CD4-positive, alpha-beta T cell treated with Interleukin-1 beta for 1 hour (primary cell): ENCODE measurements around the gene MEG3.

ENCODE experiments used
- DNase-seq, 2 donors: peaks; one replicate each; pipeline ENCODE4 v3.0.0-alpha.2; 2020 to 2022

MEG3 gene

DNA sequence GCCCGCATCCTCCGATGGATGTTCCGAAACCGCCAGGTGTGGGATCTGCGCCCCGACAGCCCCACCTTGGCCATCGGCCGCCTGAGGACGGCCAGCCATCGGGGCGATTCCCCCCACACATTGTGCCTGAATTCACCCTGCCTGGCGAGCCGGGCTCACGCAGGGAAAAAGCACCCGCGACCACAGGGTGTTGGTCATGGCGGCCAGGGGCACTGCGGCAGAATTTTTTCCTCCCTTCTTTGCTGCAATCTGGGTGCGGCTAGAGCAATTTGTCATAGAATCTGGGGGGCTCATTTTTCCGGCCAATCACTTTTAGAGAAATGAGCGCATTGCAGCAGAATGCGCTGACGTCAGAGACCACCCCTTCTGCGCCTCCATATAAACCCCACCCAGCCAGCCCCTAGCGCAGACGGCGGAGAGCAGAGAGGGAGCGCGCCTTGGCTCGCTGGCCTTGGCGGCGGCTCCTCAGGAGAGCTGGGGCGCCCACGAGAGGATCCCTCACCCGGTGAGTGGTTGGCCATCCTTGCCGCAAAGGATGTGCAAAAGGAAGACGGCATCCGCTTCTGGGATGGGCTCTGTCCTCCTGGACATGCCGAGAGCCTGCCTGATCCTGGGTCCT is at the start of gene MEG3:
Gene MEG3, plus strand, starts transcription at position 406 of the 619 bp plus-strand sequence.
- no peak for DNase-seq

DNA sequence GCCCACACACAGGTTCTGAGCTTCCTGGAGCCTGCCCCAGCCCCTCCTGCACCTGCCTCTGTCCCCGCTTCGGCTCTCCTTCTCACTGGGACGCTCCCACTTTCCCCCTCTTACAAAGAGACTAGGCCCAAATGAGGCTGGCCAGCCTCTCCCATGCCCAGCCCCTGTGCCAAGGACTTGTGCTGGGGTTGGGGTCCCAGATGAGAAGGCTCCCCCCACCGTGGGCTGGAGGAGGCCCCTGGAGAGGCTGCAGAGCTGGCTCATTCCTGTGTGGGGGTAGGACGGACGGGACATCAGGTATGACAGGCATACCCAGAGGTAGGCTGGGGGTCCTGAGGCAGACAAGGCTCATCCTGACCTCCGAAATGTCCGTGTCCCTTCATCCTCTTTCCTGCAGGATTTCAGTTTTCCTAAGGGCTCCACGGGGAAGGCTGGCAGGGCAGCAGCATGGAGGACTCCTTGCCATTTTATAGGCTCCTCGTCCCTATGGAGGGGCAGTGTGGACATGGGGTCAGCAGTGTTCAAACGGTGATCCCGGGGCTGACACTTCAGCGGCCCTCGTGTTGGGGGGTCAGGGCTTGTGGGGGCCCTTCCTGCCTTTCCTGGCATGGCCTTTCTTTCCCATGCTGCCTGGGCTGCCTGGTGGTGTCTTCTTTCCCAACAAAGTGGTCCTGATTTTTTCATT is 49.1 kb upstream of the MEG3 start:
- DNase-seq: no peak

DNA sequence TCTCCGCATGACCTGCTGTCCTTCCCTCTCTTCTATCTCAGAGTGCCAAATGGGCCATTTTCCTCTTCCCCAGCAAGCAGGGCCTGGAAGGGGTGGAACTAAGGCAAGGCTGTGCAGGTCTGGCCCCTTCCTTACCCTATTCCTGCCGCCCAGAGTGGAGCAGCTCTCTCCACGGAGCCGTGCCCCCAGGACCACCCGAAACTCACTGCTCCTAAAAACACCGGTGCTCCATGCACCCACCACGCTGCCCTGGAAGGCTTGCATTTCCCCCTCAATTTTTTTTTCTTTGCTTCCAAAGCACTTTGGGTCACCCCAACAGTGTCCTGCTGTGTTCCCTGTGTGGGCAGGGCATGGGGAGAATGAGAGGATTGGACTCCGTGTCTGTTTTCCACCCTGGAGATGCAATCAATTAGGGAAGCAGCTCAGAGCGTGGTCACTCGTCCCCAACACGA is 48.5 kb upstream of the MEG3 start:
- no peak for DNase-seq

DNA sequence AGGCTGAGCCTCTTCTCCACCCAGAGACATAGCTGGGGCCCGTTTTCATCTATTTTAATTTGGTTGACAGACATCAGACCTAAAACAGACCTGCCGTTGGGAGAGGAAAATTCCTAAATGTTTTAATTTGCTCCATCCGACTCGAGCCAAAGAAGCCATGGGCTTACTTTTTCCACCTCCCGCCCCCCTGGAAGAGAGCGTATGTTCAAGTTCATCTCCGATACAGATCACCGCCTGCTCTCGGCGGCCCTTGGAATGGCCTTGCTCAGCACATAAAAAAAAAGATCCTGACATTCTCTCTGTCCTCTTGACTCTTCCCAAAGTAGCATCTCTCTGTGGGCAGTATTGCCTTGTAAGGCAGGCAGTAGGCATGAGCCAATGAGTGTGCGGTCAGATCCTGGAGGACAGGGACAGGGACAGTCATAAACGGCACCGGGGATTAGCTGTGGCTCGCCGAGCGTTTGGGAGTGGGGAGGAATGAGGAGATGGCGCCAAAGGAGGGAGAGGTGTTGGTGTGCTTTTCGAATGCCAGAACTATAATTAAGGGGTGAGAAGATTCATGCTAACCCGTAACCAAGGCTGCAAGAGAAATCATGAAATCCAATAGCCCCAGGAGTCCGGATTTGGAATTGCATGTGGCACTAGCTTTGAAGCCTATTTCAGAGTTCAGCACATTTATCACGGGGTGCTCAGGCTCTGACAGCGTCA is 47.9 kb upstream of the MEG3 start:
- no peak for DNase-seq

DNA sequence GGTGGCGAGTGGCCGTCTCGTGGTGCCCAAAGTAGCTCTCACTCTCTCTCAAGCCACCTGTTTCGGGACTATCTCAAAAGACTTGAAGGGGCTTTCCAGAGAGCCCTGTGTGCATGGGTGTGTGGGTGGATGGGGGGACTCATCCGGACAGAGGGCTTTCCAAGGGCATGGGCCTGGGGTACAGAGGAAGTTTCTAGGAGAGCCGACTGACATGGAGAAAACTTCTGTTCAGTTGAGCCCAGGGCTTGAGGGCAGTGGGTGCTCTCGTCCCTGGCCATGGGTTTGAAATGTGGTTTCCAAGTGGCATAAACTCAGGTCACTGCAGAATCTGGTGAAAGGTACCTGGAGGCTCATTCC is 47.4 kb upstream of the MEG3 start:
- no peak for DNase-seq

DNA sequence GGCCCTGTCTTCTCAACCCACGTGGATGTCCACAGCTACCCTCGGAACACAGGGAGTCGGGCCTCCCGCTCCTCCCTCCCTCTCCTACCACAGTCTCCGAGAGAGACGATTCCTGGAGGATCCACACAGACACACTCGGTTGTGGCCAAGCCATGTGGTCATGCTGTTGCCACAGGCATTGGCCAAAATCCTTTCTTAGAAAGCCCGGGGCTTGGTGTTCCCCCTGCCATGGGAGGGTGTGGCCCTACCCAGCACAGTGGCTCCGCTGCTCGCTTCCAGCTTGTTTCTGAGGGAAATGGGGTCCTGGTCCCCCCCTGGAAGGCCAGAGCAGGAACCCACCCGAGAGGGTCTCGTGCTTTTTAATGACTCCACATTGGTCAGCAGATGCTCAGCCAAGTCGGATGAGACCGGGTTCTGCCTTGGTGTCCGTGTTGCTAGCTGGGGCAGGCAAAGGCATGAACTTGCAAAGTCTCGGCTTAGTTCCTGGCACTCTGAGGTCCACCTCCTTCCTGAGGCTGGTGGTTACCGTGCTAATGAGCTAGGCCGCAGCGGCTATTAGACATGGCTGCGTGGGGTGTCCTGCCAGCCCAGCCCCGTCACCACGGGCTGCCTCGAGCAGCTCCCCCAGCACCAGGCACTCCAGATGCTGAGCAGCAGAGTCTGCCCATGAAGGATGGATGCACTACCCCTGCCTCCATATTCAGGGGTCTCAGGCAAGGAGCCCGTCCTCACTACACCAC is 46.8 kb upstream of the MEG3 start:
- DNase-seq: no peak

DNA sequence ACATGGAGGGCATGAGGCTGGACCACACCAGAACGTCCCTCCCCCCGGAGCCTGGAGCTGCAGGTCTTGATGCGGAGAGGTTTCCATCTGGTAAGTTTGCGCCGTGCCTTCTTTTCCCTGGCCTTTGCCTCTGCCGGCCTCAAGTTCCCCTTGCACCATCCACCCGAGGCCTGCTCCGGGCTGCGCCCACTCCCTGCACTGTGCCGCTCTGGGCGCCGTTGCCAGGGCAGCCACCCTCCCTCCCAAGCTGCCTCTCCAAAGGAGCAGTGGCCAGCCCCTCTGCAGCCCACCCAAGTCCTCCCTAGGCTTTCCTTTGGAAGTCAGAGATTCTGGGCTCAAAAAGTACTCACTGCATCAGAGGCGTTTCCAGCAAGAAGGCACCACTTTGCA is 46.2 kb upstream of the MEG3 start:
- DNase-seq: no peak

DNA sequence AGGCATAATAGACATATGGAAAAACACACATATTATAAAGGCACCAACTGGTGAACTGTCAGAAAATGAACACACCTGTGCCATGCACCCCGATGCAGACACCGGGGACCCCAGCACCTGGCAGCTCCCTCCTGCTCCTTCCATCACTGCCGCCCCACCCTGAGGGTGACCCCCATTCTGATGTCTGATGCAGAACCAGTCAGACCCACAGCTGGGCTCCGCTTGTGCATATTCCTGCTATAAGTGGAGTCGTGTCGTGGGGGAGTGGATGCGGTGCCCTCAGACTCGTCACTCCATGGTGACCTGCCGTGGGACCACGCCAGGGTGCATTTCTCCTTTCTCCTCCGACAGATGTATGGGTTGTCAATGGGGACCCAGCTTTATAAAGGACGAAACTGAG is 45.7 kb upstream of the MEG3 start:
- DNase-seq: no peak

DNA sequence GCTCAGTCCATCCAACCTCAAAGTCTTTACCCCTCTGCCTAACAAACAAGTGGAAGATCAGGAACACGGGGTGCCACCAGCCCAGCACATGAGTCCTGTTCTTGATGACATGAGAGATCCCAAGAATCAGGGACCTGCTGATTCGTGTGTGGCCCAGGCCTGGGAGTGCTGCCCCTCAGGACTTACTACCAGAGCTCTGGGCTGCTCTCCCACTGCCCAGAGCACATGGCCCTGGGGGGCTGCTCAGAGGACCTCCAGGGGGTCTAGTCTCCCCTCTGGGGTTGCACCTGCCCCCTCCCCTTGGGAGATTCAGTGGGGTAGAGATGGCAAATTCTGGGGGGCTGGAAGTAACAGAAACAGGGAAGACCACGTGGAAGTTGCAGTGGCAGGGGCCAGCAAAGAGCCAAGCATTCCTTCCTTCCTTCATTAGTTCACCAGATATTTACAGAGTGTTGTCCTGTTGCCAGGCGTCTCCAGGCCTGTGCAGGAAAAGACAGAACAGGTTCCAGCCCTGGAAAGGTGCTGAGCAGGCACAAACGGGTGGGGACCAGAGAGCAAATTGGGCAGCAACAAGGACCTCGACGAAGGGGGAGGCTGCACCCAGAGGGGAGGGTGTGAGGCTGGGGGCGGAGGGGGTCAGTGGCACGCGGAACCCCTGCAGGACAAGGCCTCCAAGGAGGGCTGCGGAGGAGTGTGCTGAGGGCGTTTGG is 45.1 kb upstream of the MEG3 start:
- DNase-seq: no peak

DNA sequence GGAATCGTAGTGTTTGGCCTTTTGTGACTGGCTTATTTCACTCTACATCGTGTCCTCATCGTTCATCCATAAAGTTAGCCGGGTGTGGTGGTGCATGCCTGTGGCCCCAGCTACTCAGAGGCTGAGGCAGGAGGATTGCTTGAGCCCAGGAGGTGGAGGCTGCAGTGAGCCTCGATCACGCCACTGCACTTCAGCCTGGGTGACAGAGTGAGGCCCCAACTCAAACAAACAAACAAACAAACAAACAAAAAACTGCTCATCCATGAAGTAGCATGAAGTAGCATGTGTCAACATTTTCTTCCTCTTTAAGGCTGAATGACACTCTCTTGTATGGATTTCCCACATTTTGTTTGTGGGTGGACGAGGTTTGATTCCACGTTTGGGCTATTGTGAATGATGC is 44.0 kb upstream of the MEG3 start:
- DNase-seq: no peak

DNA sequence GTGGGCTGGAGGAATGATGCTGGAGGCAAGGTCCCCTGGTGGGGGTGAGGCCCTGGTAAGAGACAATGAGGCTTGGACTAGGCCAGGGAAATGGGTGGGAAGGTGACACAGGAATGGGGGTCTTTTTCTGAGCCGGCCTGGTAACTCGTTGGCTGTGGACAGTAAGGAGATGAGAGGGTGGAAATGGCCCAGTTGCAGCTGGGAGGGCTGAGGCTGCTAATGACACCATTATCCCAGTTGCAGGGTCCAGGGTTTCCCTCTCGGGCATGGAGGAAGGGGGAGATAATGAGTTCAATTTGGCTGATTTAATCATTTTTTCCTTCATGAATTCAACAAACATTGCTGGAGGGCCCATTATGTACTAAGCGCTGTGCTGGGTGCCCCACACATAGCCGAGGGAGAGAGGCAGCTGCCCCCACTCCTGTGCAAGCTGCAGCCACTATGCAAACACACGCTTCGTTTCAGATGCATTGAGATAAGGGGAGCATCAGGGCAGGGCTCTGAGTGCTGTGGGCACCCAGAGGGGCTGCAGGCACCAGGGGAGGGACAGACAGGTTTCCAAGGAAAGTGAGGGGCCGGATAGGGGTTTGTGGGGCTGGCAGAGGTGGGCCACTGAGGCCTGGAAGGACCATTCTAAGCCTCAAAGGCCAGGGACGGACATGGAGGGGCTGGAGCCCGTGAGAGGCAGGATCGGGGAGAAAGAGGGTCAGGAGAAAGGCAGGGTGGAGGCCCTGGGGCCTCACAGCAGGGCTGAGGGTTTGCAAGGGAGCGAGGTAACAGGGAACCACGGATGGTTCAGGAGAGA is 43.2 kb upstream of the MEG3 start:
- DNase-seq: no peak

DNA sequence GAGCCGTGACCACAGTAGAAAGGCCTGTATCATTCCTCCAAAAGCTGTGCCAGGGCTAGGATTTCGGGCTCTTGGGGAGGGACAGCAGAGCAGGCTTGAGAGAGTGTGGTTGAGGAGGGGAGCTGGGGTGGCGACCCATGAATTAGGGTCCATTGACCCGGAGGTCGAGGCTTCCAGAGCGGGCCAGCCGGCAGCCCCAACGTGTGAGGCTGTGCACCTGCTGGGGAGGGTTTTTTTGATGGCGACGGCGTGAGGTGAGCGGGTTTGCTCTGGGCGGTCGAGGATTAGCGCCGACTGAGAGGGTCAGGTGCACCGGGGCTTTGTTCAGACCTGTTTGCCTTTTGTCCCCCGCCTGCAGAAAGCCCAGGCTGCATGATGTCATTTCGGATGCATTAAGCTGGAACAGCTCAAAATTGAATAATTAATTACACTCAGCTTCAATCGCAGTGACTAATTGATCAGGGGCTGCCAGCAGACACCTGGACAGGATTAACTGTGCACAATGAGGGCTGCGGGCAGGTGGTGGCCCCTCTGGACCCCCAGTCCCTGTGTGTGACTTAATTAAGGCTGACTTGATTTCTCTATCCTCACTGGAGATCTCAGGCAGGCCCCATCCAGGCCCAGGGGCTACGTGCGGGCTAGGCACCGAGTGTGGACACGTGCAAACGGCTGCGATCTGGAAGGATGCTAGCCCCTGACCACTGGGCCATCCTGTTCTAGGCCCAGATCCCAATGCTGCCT is 42.1 kb upstream of the MEG3 start:
- DNase-seq: no peak

DNA sequence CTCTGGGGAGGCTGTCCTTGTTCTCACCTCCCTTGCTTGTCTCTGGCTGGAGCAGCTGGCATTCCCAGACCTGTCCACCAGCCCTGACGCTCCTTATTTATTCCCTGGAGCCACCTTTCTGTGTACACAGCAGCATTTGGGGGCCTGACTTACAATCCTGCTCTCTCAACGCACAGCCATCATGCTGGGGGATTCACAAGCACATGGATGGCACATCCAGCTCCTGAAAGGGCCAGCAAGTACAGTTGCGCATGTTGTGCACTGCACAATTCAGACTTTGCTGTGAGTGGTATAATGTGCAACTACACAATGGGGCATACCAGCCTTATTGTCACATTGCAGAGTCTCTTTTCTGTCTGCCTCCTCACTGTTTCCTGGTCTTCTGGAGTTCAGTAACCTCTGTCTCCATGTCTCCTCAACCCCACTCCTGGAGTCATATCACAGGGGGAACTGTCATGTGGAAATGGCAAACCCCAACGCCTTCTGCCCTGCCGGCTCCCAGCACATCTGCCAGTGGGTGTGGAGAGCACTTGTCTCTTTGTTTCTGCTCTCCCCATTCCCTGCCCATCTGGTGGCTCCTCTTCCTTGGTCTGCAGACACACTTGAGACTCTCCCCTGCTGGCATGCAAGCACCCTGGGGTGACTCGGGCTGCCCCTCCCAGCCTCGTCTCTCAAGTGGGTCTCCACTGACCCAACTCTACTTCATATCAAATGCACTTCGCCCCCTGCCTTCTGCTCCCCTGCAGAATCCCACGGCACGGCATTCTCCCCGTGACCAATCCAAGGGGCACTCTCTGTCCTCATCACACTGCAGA is 41.2 kb upstream of the MEG3 start:
- DNase-seq: no peak

DNA sequence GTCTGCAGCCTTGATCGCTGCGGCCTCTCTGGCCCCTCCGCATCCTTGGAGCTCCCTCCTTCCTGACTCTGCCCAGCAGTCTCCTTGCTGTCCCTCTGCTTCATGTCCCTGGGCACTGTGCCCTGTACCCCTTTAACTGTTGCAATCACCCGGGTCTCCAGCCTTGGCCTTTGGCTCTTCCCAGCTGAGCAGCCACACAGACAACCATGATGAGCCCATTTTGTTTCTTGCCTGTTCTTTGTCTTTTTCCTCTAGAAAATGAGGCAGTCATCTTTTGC is 40.6 kb upstream of the MEG3 start:
- no peak for DNase-seq

DNA sequence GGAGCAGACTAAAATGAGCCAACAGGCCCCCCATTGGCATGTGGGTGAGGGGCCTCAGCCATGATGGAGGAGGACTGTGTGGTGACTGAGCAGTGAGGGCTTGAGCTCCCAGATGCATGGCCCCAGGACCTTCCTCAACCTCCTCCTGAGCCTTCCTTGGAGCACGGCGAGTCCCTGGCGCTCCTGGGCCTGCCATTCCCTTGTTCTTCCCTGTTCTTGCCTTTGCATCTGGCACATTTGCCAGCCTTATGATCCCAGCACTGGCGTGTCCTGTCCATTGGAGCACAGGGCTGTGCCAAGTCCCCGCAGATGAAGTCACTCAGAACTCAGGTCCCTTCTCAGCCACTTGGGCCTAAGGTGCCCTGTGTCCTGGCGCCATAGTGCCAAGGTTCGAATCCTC is 40.3 kb upstream of the MEG3 start:
- DNase-seq: no peak

DNA sequence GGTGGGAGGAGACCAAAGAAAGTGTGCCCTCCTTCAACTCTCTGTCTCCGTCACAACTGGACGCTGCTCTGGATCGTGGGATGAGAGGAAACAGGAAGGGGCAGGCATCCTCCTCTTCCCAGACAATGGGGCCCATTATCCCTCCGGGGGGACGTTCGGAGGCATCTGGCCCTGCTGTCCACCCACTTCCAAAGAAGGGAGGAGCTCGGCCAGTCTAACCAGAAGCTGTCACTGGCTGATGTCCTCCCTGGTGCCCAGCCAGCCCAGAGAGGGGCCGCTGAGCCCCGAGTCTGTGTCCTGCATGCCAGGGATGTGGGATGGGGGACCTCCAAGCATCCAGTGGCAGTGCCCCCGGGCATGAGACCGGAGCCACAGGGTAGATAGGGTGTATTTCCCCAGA is 39.8 kb upstream of the MEG3 start:
- no peak for DNase-seq

DNA sequence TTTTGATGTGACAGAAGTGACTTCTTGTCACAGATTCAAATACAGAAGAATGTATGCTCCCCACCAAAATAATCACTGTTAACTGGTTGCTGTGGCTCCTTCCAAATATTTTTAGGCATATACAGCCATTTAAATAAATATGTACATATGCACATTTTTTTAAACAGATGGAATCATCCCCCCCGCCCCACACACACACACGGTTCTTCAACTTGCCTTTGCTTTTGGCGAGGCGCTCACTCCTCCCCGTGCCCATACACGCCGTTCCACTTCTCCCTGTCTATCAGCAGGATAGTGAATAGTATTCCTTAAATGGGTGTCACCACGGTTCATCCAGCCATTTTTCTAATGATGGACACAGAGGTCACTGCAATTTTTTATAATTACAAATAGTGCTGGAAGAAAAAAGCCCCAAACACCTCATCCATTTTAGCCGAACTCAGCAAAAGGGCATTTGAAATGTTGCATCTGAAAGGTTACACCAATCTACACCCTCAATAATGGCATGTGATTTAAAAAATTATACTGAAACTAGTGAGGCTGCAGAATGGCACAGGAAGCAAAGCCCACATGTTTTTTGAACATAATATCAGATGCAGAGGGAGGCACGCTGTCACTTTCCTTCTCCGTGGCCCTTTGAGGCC is 39.2 kb upstream of the MEG3 start:
- DNase-seq: no peak

DNA sequence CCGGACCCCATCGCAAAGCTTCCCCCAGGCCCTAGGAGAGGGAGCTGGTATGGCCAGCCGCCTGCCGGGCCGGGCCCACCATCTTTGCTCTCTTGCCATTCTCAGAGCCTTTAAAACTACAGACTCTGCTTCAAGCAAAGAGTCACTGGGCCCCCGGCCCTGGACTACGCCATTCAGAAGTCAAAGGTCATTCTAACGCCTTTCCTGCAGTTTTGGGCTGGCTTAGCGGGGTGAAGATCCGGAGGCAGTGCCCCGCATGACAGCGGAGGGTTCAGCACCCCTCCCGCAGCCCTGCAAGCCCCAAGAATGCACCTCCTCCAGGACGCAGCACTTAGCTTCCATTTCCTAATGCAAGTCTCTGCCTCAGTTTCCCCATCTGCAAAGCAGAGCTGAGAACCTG is 38.3 kb upstream of the MEG3 start:
- no peak for DNase-seq

DNA sequence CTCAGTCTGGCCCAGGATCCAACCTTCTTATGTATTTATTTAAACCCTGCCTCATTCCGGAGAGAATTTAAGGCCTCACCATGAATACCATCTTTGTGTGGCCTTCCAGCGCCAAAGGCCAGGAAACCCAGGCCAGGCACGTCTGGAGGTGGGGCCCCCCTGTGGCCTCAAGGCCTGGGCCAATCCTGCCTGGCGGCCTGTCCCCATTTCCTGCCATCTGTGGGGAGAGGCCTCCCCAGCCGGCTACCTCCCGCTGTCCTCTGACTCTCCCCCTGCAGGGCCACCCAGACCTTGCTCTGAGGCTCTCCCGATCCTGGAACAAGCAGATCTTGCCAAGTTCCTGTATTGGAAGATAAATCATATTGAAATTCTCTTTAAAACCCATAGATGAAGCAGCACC is 37.4 kb upstream of the MEG3 start:
- DNase-seq: no peak

DNA sequence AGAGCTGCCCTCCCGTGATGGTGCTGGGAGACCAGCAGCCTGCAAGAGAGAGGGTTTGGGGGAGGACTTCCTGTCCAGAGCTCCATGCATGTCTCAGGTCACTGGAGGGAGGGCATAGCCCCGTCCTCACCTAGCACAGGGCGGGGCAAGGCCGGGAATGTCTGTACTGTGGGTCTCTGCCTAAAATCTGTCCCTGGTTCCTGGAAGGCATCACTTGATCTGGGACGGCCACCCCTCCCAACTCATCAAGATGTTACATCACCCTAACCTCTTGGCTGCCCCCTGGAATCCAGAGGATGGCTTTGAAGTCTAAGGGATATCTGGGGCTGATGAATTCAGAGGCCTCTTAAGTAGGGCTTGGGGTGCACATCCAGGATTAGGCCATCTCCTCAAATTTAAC is 37.0 kb upstream of the MEG3 start:
- no peak for DNase-seq
